Measurements from ENCODE around the gene ELK4. TPM values are rescaled to one million over a fixed set of nuclear protein-coding genes. Genes with fewer than 3 reads are reported as not detected.

The ELK4 gene
- total and polyA plus RNA-seq, 2 donors (not counting 3 experiments of a cell fraction or from before 2014, with no cell fraction given), result 8.7 to 107 TPM

GRCh38 chr1:205594846-205595245, 37.0 kb downstream of the ELK4 start:
- H3K9ac ChIP-seq (replicated peaks; ENCODE audit: extremely low read depth, insufficient read depth, low read length), result no peak overlapping the region
- dilution Hi-C loops (cut with MboI; ENCODE audit: extremely low pct_ligation_motif_present, low sequenced_read_pairs) (no loop called here), intact Hi-C loops (cut with micrococcal nuclease) (loop anchor here (10.0 kb wide), 1 partner anchor 320 kb away; no protein-coding TSS in a partner anchor)
- BruUV-seq (replicated peaks), result no TSS peak
- H3K27me3 ChIP-seq (ENCODE audit: control insufficient read depth in 2 of 2, insufficient read depth in 2 of 2, low read length in 2 of 2), result no peaks in the 10 kb centered on the region
- ChIA-PET CTCF (interaction anchor here (0.7 to 9.5 kb wide), 6 partner anchors 36 to 117 kb away, joined by 3 to 615 read pairs (median 5); partner anchors contain the start of gene ELK4), POLR2A (no interaction called here)
- no peak overlapping the region for H3K4me2 ChIP-seq (ENCODE audit: insufficient read depth, low read length)
- TF ChIP-seq EZH2 (IDR thresholded peaks at IDR 0.05; ENCODE audit: borderline replicate concordance, low read depth, low read length, severe bottlenecking) (no peak), POLR2A (IDR thresholded peaks at IDR 0.05; ENCODE audit: low read depth, low read length) (no peak), FOS (IDR thresholded peaks at IDR 0.05; ENCODE audit: borderline replicate concordance, insufficient read depth, low read length) (no peak), POLR2AphosphoS5 (IDR thresholded peaks at IDR 0.05; ENCODE audit: insufficient read depth, low read depth, low read length) (no peak), GATA2 (IDR thresholded peaks at IDR 0.05; ENCODE audit: insufficient read depth, insufficient read length, low read depth, low read length) (no peak), MYC (IDR thresholded peaks at IDR 0.05; ENCODE audit: low read depth, low read length) (no peak)
- TF ChIP-seq, protein P1, sequence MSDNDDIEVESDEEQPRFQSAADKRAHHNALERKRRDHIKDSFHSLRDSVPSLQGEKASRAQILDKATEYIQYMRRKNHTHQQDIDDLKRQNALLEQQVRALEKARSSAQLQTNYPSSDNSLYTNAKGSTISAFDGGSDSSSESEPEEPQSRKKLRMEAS (IDR thresholded peaks at IDR 0.05; ENCODE audit: insufficient read depth, insufficient read length), result no peak
- H4K20me1 ChIP-seq (replicated peaks; ENCODE audit: control insufficient read depth, extremely low read depth, insufficient read depth, low read length), result no peaks in the 10 kb centered on the region
- no peak overlapping the region for H2AFZ ChIP-seq (ENCODE audit: low read depth, low read length)
- no peak overlapping the region for H3K4me3 ChIP-seq (replicated peaks in 1 of 3; ENCODE audit: insufficient read depth in 1 of 3, low read depth in 1 of 3, low read length in 3 of 3)
- no peak for FAIRE-seq
- H3K79me2 ChIP-seq (ENCODE audit: control insufficient read depth, insufficient read depth, low read length), result no peaks in the 10 kb centered on the region
- H3K4me1 ChIP-seq (ENCODE audit: control insufficient read depth, extremely low read depth, insufficient read depth, low read length), result peaks cover 36% of the 10 kb centered on the region
- H3K9me3 ChIP-seq (replicated peaks; ENCODE audit: control insufficient read depth, insufficient read depth, low read length), result no peaks in the 10 kb centered on the region
- H3K36me3 ChIP-seq (ENCODE audit: control insufficient read depth in 2 of 2, extremely low read depth in 1 of 2, insufficient read depth in 2 of 2, low read length in 2 of 2), result no peaks in the 10 kb centered on the region
- no peaks in the 10 kb centered on the region for H3K9me1 ChIP-seq (replicated peaks; ENCODE audit: control insufficient read depth, extremely low read depth, insufficient read depth, low read length)
- DNase-seq (ENCODE audit: low read depth, low spot score), result no peak
- H3K27ac ChIP-seq (ENCODE audit: insufficient read depth, low read depth, low read length), result no peak overlapping the region

DNA sequence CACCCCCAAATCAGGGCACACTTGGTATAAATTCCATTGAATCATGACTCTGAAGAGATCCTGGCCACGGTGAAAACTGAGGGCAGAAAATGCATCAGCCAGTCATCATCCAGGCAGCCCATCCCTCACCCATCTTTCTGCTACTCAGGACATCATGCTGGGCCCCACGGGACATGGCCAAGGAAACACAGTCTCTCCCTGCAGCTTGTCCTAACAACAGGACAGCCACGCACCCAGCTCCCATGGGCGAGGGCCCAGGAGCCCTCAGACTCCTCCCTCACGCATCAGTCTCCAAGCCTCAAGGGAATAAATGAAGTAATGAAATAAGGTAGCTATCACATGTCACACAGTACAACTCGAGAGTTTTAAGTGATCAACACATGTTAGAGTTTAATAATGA, 37.8 kb downstream of the ELK4 start:
- Histone ChIP-seq H3K4me2 (ENCODE audit: insufficient read depth, low read length) (no peak overlapping the region), H3K4me1 (ENCODE audit: control insufficient read depth, extremely low read depth, insufficient read depth, low read length) (peaks cover 30% of the 10 kb centered on the region), H3K9me3 (replicated peaks; ENCODE audit: control insufficient read depth, insufficient read depth, low read length) (no peaks in the 10 kb centered on the region), H2AFZ (ENCODE audit: low read depth, low read length) (no peak overlapping the region), H3K9me1 (replicated peaks; ENCODE audit: control insufficient read depth, extremely low read depth, insufficient read depth, low read length) (no peaks in the 10 kb centered on the region), H3K79me2 (ENCODE audit: control insufficient read depth, insufficient read depth, low read length) (no peaks in the 10 kb centered on the region), H3K27ac (ENCODE audit: insufficient read depth, low read depth, low read length) (no peak overlapping the region), H4K20me1 (replicated peaks; ENCODE audit: control insufficient read depth, extremely low read depth, insufficient read depth, low read length) (no peaks in the 10 kb centered on the region), H3K36me3 (ENCODE audit: control insufficient read depth in 2 of 2, extremely low read depth in 1 of 2, insufficient read depth in 2 of 2, low read length in 2 of 2) (no peaks in the 10 kb centered on the region), H3K27me3 (ENCODE audit: control insufficient read depth in 2 of 2, insufficient read depth in 2 of 2, low read length in 2 of 2) (no peaks in the 10 kb centered on the region), H3K9ac (replicated peaks; ENCODE audit: extremely low read depth, insufficient read depth, low read length) (no peak overlapping the region), H3K4me3 (replicated peaks in 1 of 3; ENCODE audit: insufficient read depth in 1 of 3, low read depth in 1 of 3, low read length in 3 of 3) (no peak overlapping the region)
- intact Hi-C loops (cut with micrococcal nuclease) (loop anchor here (10.0 kb wide), 1 partner anchor 321 kb away; no protein-coding TSS in a partner anchor), dilution Hi-C loops (cut with MboI; ENCODE audit: extremely low pct_ligation_motif_present, low sequenced_read_pairs) (no loop called here)
- DNase-seq (ENCODE audit: low read depth, low spot score) (no peak), FAIRE-seq (no peak)
- BruUV-seq (replicated peaks), result no TSS peak
- CTCF ChIA-PET, result interaction anchor here (0.8 to 9.5 kb wide), 8 partner anchors 8 to 117 kb away, joined by 3 to 615 read pairs (median 12); partner anchors contain the start of gene ELK4
- POLR2A ChIA-PET, result interaction anchor here (0.8 to 1.2 kb wide), 2 partner anchors 38 to 39 kb away, joined by 3 to 9 read pairs; partner anchors contain the start of gene ELK4
- TF ChIP-seq EZH2 (IDR thresholded peaks at IDR 0.05; ENCODE audit: borderline replicate concordance, low read depth, low read length, severe bottlenecking) (no peak), POLR2AphosphoS5 (IDR thresholded peaks at IDR 0.05; ENCODE audit: insufficient read depth, low read depth, low read length) (no peak), MYC (IDR thresholded peaks at IDR 0.05; ENCODE audit: low read depth, low read length) (no peak), FOS (IDR thresholded peaks at IDR 0.05; ENCODE audit: borderline replicate concordance, insufficient read depth, low read length) (no peak), POLR2A (IDR thresholded peaks at IDR 0.05; ENCODE audit: low read depth, low read length) (no peak), GATA2 (IDR thresholded peaks at IDR 0.05; ENCODE audit: insufficient read depth, insufficient read length, low read depth, low read length) (no peak), JUN (IDR thresholded peaks at IDR 0.05; ENCODE audit: borderline replicate concordance, insufficient read depth, insufficient read length, low read depth) (no peak)
- TF ChIP-seq, protein P2, sequence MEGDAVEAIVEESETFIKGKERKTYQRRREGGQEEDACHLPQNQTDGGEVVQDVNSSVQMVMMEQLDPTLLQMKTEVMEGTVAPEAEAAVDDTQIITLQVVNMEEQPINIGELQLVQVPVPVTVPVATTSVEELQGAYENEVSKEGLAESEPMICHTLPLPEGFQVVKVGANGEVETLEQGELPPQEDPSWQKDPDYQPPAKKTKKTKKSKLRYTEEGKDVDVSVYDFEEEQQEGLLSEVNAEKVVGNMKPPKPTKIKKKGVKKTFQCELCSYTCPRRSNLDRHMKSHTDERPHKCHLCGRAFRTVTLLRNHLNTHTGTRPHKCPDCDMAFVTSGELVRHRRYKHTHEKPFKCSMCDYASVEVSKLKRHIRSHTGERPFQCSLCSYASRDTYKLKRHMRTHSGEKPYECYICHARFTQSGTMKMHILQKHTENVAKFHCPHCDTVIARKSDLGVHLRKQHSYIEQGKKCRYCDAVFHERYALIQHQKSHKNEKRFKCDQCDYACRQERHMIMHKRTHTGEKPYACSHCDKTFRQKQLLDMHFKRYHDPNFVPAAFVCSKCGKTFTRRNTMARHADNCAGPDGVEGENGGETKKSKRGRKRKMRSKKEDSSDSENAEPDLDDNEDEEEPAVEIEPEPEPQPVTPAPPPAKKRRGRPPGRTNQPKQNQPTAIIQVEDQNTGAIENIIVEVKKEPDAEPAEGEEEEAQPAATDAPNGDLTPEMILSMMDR (IDR thresholded peaks at IDR 0.05; ENCODE audit: extremely low read depth in 1 of 2, insufficient read depth in 1 of 2, low read depth in 1 of 2, low read length in 2 of 2), result no peak
- TF ChIP-seq, protein P1 (IDR thresholded peaks at IDR 0.05; ENCODE audit: insufficient read depth, insufficient read length), result no peak
